ENCODE data around the gene DGKB. TPM values are rescaled to one million over a fixed set of nuclear protein-coding genes. Genes with fewer than 3 reads are reported as not detected.

Gene DGKB
- total RNA-seq, 1 donor from 2014 or later, result not detected

DNA sequence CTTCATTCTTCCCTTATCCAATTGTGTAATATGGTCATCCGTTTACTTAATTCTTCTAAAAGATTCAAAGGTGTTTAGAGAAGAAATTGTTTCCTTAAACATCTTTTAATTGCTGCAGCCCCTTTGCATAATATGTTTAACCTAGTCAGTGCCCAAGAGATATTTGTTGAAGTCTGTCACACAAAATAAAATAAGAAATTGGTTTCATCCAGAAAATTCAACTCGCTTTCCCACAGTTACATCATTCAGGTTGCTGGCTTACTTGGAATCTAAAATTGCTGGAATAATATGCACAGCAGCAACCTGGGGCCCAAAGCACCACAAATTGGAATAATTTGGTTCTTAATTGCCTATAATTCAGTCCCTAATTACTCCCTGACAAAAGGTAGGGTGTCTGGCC, 758.0 kb downstream of the DGKB start:
- H3K9me3 ChIP-seq, result no peaks in the 10 kb centered on the region
- TF ChIP-seq, protein P1, sequence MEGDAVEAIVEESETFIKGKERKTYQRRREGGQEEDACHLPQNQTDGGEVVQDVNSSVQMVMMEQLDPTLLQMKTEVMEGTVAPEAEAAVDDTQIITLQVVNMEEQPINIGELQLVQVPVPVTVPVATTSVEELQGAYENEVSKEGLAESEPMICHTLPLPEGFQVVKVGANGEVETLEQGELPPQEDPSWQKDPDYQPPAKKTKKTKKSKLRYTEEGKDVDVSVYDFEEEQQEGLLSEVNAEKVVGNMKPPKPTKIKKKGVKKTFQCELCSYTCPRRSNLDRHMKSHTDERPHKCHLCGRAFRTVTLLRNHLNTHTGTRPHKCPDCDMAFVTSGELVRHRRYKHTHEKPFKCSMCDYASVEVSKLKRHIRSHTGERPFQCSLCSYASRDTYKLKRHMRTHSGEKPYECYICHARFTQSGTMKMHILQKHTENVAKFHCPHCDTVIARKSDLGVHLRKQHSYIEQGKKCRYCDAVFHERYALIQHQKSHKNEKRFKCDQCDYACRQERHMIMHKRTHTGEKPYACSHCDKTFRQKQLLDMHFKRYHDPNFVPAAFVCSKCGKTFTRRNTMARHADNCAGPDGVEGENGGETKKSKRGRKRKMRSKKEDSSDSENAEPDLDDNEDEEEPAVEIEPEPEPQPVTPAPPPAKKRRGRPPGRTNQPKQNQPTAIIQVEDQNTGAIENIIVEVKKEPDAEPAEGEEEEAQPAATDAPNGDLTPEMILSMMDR (IDR thresholded peaks at IDR 0.05), result no peak
- no peak overlapping the region for H3K4me3 ChIP-seq
- DNase-seq (ENCODE audit: low spot score in 2 of 2), result no peak
- H3K27ac ChIP-seq, result no peak overlapping the region
- intact Hi-C loops (cut with DNase I), result no loop called here
- no peaks in the 10 kb centered on the region for H3K4me1 ChIP-seq
- H3K27me3 ChIP-seq, result no peaks in the 10 kb centered on the region
- no peaks in the 10 kb centered on the region for H3K36me3 ChIP-seq

DNA sequence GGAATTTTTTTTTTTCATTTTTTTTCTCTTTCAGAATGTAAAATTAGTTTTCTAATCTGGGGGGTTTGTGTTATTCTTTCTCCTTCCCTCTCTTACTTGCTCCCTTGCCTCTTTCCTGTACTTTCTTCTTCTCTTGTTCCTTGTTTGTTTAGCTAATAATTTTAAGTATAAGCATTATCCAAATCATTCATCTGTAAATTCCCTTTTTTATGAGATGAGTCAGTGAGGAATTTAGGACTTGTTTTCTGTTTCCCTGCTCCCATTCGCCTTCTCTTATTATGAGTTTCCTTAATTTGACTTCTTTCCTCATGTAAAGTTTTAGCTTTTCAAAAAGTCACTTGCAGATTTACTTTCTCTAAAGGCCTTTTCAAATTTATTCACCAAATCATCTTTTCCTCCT, 758.4 kb downstream of the DGKB start:
- DNase-seq (ENCODE audit: low spot score in 2 of 2), result no peak
- H3K9me3 ChIP-seq, result no peaks in the 10 kb centered on the region
- TF ChIP-seq, protein P1 (IDR thresholded peaks at IDR 0.05), result no peak

DNA sequence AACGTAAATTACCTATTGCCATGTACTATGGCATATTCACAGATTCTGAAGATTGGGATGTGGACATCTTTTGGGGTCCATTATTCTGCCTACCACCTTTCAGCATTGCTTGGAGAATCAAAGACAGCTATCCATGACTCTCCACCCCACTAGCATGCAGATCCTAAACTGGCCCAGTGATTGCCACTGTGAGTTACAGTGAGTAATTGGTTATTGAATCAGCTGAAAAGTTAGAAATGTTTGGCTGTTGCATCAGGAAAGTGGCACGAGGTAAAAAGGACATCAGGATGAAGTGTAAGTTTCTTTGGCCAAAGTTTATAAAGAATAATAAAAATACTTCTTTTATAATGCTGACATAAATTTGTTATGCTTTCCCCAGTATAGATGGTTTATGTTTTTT, 764.9 kb downstream of the DGKB start:
- Histone ChIP-seq H3K4me1 (no peaks in the 10 kb centered on the region), H3K27me3 (no peaks in the 10 kb centered on the region), H3K9me3 (no peaks in the 10 kb centered on the region), H3K36me3 (no peaks in the 10 kb centered on the region), H3K4me3 (no peak overlapping the region), H3K27ac (no peak overlapping the region)
- TF ChIP-seq, protein P1 (IDR thresholded peaks at IDR 0.05), result no peak
- no peak for DNase-seq (ENCODE audit: low spot score in 2 of 2)
- intact Hi-C loops (cut with DNase I), result no loop called here

More for the DNA sequence above, 758.4 kb downstream of the DGKB start:
- no peaks in the 10 kb centered on the region for H3K36me3 ChIP-seq
- H3K27ac ChIP-seq, result no peak overlapping the region
- intact Hi-C loops (cut with DNase I), result no loop called here
- no peak overlapping the region for H3K4me3 ChIP-seq
- H3K27me3 ChIP-seq, result no peaks in the 10 kb centered on the region
- H3K4me1 ChIP-seq, result no peaks in the 10 kb centered on the region

DNA sequence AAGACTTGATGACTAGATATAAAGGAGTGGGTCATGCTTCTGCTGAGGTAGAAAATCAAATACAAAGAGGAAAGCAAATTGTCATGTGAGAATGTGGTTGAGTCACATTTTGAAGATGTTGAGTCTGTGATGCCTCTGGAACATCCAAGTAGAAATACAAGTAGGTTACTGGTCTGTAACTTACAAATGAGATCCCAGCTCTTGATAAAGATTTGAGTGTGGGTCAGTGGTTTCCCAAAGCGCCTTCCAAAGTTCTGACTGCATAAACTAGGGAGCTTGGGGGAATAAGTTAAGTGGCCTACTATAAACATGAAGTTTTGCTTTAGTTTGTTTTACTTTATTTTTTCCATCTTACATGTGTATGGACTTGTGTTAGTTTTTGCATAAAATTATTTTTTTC, 768.8 kb downstream of the DGKB start:
- H3K27me3 ChIP-seq, result no peaks in the 10 kb centered on the region
- H3K4me3 ChIP-seq, result no peak overlapping the region
- H3K27ac ChIP-seq, result no peak overlapping the region
- TF ChIP-seq, protein P1 (IDR thresholded peaks at IDR 0.05), result no peak
- H3K36me3 ChIP-seq, result no peaks in the 10 kb centered on the region
- H3K9me3 ChIP-seq, result no peaks in the 10 kb centered on the region
- DNase-seq (ENCODE audit: low spot score in 2 of 2), result no peak
- intact Hi-C loops (cut with DNase I), result no loop called here
- no peaks in the 10 kb centered on the region for H3K4me1 ChIP-seq

DNA sequence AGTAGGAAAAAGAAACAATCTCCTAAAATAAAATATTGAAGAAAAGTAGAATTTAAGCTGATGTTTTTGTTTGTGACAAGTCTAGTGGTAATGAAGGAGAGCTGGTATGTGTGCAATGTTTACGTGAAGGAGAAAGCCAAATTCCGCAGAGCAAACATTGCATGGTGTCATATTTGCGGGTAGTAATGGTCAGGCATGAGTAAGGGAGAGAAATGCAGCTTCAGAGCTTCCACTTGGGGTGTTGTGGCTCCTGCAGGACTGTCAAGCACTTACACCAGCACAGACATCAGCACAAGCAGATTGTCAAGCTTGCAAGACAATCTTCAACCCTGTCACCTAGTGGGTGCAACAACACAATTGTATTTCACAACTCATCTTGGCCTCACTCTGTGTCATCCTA, 776.6 kb downstream of the DGKB start:
- no peaks in the 10 kb centered on the region for H3K36me3 ChIP-seq
- no peak for DNase-seq (ENCODE audit: low spot score in 2 of 2)
- no peak overlapping the region for H3K27ac ChIP-seq
- no peaks in the 10 kb centered on the region for H3K9me3 ChIP-seq
- intact Hi-C loops (cut with DNase I), result no loop called here
- TF ChIP-seq, protein P1 (IDR thresholded peaks at IDR 0.05), result no peak
- H3K4me3 ChIP-seq, result no peak overlapping the region
- H3K4me1 ChIP-seq, result no peaks in the 10 kb centered on the region
- H3K27me3 ChIP-seq, result no peaks in the 10 kb centered on the region

DNA sequence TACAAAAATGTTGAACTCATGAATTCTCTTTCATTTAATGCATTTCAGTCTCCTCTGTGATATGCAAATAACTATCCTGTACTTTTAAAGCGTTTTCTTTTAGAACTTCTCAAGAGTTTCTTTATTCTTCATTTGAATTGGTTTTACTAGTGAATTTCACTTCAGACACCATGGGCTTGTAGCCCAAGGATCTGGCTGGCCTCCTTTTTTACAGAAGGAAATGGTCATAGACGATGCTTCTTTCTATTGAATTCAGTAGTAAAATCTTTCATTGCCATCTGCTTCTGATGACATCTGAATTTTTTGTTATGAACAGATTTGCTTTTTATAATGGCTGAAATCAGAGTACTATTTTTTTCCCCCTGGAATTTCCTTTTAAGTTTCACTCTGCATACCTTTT, 777.8 kb downstream of the DGKB start:
- intact Hi-C loops (cut with DNase I), result no loop called here
- Histone ChIP-seq H3K4me1 (no peaks in the 10 kb centered on the region), H3K27me3 (no peaks in the 10 kb centered on the region), H3K9me3 (no peaks in the 10 kb centered on the region), H3K27ac (no peak overlapping the region), H3K36me3 (no peaks in the 10 kb centered on the region), H3K4me3 (no peak overlapping the region)
- TF ChIP-seq, protein P1 (IDR thresholded peaks at IDR 0.05), result no peak
- DNase-seq (ENCODE audit: low spot score in 2 of 2), result no peak

Data from ascending aorta (tissue), 2 donors.